H9 (cell line): ENCODE measurements around the gene MTA2. TPM values are rescaled to one million over a fixed set of nuclear protein-coding genes. Genes with fewer than 3 reads are reported as not detected.
A peak's percentile ranks its signal among the peaks of the same experiment; 100 is the strongest.

ENCODE experiments used
- DNase-seq: peaks from one replicate; pipeline ENCODE4 v3.0.0-alpha.2; 2017
- H2AFZ ChIP-seq: one replicate; pipeline ENCODE4 v1.6.1; 2013; ENCODE audit warnings: mild to moderate bottlenecking, low read length, control low read depth, moderate library complexity
- H2AK5ac ChIP-seq: 2 replicates; pipeline ENCODE4 v1.6.1; 2013; ENCODE audit warnings: low read length, control low read depth, mixed read lengths; ENCODE audit not compliant: insufficient read length
- H2BK120ac ChIP-seq: one replicate; pipeline ENCODE4 v1.6.1; 2013; ENCODE audit warnings: low read depth, mild to moderate bottlenecking, low read length, control low read depth, inconsistent platforms; ENCODE audit not compliant: poor library complexity, severe bottlenecking
- H2BK12ac ChIP-seq: 2 replicates; pipeline ENCODE4 v1.6.1; 2013; ENCODE audit warnings: low read length, control low read depth, mixed read lengths, low read depth; ENCODE audit not compliant: insufficient read length
- H2BK15ac ChIP-seq: 2 replicates; pipeline ENCODE4 v1.6.1; 2013; ENCODE audit warnings: low read depth, low read length, control low read depth
- H2BK20ac ChIP-seq: one replicate; pipeline ENCODE4 v1.6.1; 2013; ENCODE audit warnings: low read depth, mild to moderate bottlenecking, low read length, control low read depth, inconsistent platforms; ENCODE audit not compliant: poor library complexity, severe bottlenecking
- H2BK5ac ChIP-seq: 2 replicates; pipeline ENCODE4 v1.6.1; 2013; ENCODE audit warnings: low read length, control low read depth, mixed read lengths; ENCODE audit not compliant: insufficient read length
- H3K14ac ChIP-seq: 2 replicates; pipeline ENCODE4 v1.6.1; 2013; ENCODE audit warnings: low read length, control low read depth; ENCODE audit not compliant: insufficient read depth
- H3K18ac ChIP-seq: 2 replicates; pipeline ENCODE4 v1.6.1; 2013; ENCODE audit warnings: low read depth, mild to moderate bottlenecking, mixed read lengths, low read length, control low read depth; ENCODE audit not compliant: insufficient read length
- H3K23ac ChIP-seq: 2 replicates; pipeline ENCODE4 v1.6.1; 2013; ENCODE audit warnings: low read length, control low read depth, mixed read lengths, low read depth; ENCODE audit not compliant: insufficient read length
- H3K23me2 ChIP-seq: 2 replicates; pipeline ENCODE4 v1.6.1; 2013; ENCODE audit warnings: low read depth, mild to moderate bottlenecking, mixed read lengths, low read length, control low read depth; ENCODE audit not compliant: insufficient read length, poor library complexity, severe bottlenecking
- H3K27ac ChIP-seq: 2 replicates; pipeline ENCODE4 v1.5.1; 2013; ENCODE audit warnings: low read length, control low read depth, mixed read lengths, low read depth; ENCODE audit not compliant: insufficient read length
- H3K27me3 ChIP-seq: 2 replicates; pipeline ENCODE4 v1.6.1; 2013; ENCODE audit warnings: low read length, control low read depth, inconsistent platforms; ENCODE audit not compliant: insufficient read depth
- H3K4ac ChIP-seq: 2 replicates; pipeline ENCODE4 v1.6.1; 2013; ENCODE audit warnings: low read depth, mild to moderate bottlenecking, control low read depth, inconsistent platforms, low read length, moderate library complexity
- H3K4me1 ChIP-seq: 2 replicates; pipeline ENCODE4 v1.6.1; 2013; ENCODE audit warnings: low read length, control low read depth, inconsistent platforms; ENCODE audit not compliant: insufficient read depth
- H3K4me2 ChIP-seq: 2 replicates; pipeline ENCODE4 v1.6.1; 2013; ENCODE audit warnings: low read length, control low read depth, mixed read lengths; ENCODE audit not compliant: insufficient read length, insufficient read depth
- H3K56ac ChIP-seq: 2 replicates; pipeline ENCODE4 v1.6.1; 2013; ENCODE audit warnings: low read depth, mild to moderate bottlenecking, mixed read lengths, low read length, control low read depth; ENCODE audit not compliant: insufficient read length
- H3K79me1 ChIP-seq: 2 replicates; pipeline ENCODE4 v1.6.1; 2013; ENCODE audit warnings: low read depth, mild to moderate bottlenecking, moderate library complexity, low read length, control low read depth, inconsistent platforms; ENCODE audit not compliant: insufficient read depth, poor library complexity, severe bottlenecking
- H3K79me2 ChIP-seq: 2 replicates; pipeline ENCODE4 v1.6.1; 2013; ENCODE audit warnings: low read length, control low read depth, inconsistent platforms; ENCODE audit not compliant: insufficient read depth
- H3K9ac ChIP-seq: 2 replicates; pipeline ENCODE4 v1.6.1; 2013; ENCODE audit warnings: low read length, control low read depth, mixed read lengths; ENCODE audit not compliant: insufficient read length; ENCODE audit errors: extremely low read depth
- H3K9me3 ChIP-seq: one replicate; pipeline ENCODE4 v1.6.1; 2013; ENCODE audit warnings: low read depth, low read length, inconsistent platforms; ENCODE audit not compliant: control insufficient read depth
- H3T11ph ChIP-seq: one replicate; pipeline ENCODE4 v1.6.1; 2013; ENCODE audit warnings: mild to moderate bottlenecking, low read length, control low read depth, inconsistent platforms
- H4K20me1 ChIP-seq: one replicate; pipeline ENCODE4 v1.6.1; 2013; ENCODE audit not compliant: control insufficient read depth, insufficient read length, insufficient read depth
- H4K5ac ChIP-seq: 2 replicates; pipeline ENCODE4 v1.6.1; 2013; ENCODE audit warnings: low read depth, mild to moderate bottlenecking, mixed read lengths, low read length, control low read depth; ENCODE audit not compliant: insufficient read length
- H4K8ac ChIP-seq: replicated peaks from 2 replicates; pipeline ENCODE4 v1.6.1; 2013; ENCODE audit warnings: low read length, control low read depth, mixed read lengths, low read depth; ENCODE audit not compliant: insufficient read length
- H4K91ac ChIP-seq: 2 replicates; pipeline ENCODE4 v1.6.1; 2013; ENCODE audit warnings: low read depth, mild to moderate bottlenecking, moderate library complexity, mixed read lengths, low read length, control low read depth; ENCODE audit not compliant: insufficient read length
- H3K27ac Mint-ChIP-seq, 3 experiments: 2 replicates in 2 of 3; 3 replicates in 1 of 3; pipeline ENCODE4 v1.8.0; 2020 to 2021; ENCODE audit warnings: mixed read lengths in 3 of 3, mild to moderate bottlenecking in 1 of 3, moderate library complexity in 1 of 3
- H3K27me3 Mint-ChIP-seq: 2 replicates; pipeline ENCODE4 v1.8.0; 2021; ENCODE audit warnings: low read depth, mild to moderate bottlenecking, moderate library complexity, mixed read lengths
- H3K36me3 Mint-ChIP-seq, 3 experiments: 2 replicates in 2 of 3; 3 replicates in 1 of 3; pipeline ENCODE4 v1.8.0; 2020 to 2021; ENCODE audit warnings: low read depth in 3 of 3, mixed read lengths in 3 of 3; ENCODE audit not compliant: insufficient read depth in 1 of 3
- H3K4me1 Mint-ChIP-seq, 2 experiments: 2 replicates each; pipeline ENCODE4 v1.8.0; 2020; ENCODE audit warnings: mixed read lengths in 2 of 2
- H3K4me3 Mint-ChIP-seq, 2 experiments: 2 replicates in 1 of 2; 3 replicates in 1 of 2; pipeline ENCODE4 v1.8.0; 2020 to 2021; ENCODE audit warnings: mild to moderate bottlenecking in 2 of 2, mixed read lengths in 2 of 2, moderate library complexity in 1 of 2
- H3K9me3 Mint-ChIP-seq, 2 experiments: 2 replicates in 1 of 2; 3 replicates in 1 of 2; pipeline ENCODE4 v1.8.0; 2020; ENCODE audit warnings: mild to moderate bottlenecking in 2 of 2, mixed read lengths in 2 of 2, moderate library complexity in 1 of 2
- CTCF ChIP-seq: fragments of 200-600 bp; sonication (generic); conservative IDR thresholded peaks from 3 replicates; pipeline ENCODE4 v1.8.0; 2021; ENCODE audit warnings: antibody characterized with exemption, mild to moderate bottlenecking
- WGBS: extraction: QIAGEN DNeasy Blood & Tissue Kit; methylation state at CpG from one replicate; pipeline ENCODE4 v1.1.7; 2013; ENCODE audit warnings: missing lambda C conversion rate, low lambda C conversion rate, mixed read lengths; ENCODE audit not compliant: insufficient read length; ENCODE audit errors: extremely low coverage; 5-methylcytosine and 5-hydroxymethylcytosine counted together
- total RNA-seq: library from RNA; stranded (reverse); gene quantifications from 2 replicates; pipeline ENCODE4 v1.2.1, GENCODE V29; 2021

The MTA2 gene
- total RNA-seq, 1 experiment from 2014 or later, result 143 TPM

- Histone ChIP-seq H4K20me1 (no peaks in the 10 kb centered on the region), H2AK5ac (no peak within 1 kb of the TSS), H2BK12ac (no peak within 1 kb of the TSS), H3K23ac (no peak within 1 kb of the TSS), H3K14ac (peak within 1 kb of the TSS; percentile 23; the same call in 1 of the 2 replicates), H4K5ac (no peak within 1 kb of the TSS), H3K27me3 (no peaks in the 10 kb centered on the region), H4K8ac (no peak within 1 kb of the TSS), H3K79me2 (no peaks in the 10 kb centered on the region), H4K91ac (no peak within 1 kb of the TSS), H3K4ac (no peak within 1 kb of the TSS), H2BK15ac (no peak within 1 kb of the TSS), H3K4me1 (no peaks in the 10 kb centered on the region), H3K56ac (no peak within 1 kb of the TSS), H3K23me2 (peaks cover 13% of the 10 kb centered on the region), H2BK20ac (no peak within 1 kb of the TSS), H3K79me1 (no peaks in the 10 kb centered on the region), H2BK120ac (no peak within 1 kb of the TSS), H3T11ph (no peak within 1 kb of the TSS), H2AFZ (no peak within 1 kb of the TSS), H3K18ac (no peak within 1 kb of the TSS), H3K27ac (no peak within 1 kb of the TSS), H3K4me2 (peak within 1 kb of the TSS; percentile 90), H3K9ac (no peak within 1 kb of the TSS), H2BK5ac (no peak within 1 kb of the TSS), H3K9me3 (no peaks in the 10 kb centered on the region)
- no CpG with 5 or more reads among the region's 91 CpGs for WGBS
- TF ChIP-seq CTCF, result peak; percentile 100
- peaks cover 17 to 34% of the 10 kb centered on the region in 2 experiments for H3K4me1 Mint-ChIP-seq
- peaks cover 0 to 19% (median 13%) of the 10 kb centered on the region in 3 experiments; a peak in 6 of 7 replicates for H3K36me3 Mint-ChIP-seq
- H3K9me3 Mint-ChIP-seq, result no peaks in the 10 kb centered on the region
- peak within 1 kb of the TSS; percentile 11 to 87 (median 27); a peak in 4 of 7 replicates for H3K27ac Mint-ChIP-seq
- peaks cover 4% of the 10 kb centered on the region for H3K27me3 Mint-ChIP-seq
- DNase-seq, result peak; percentile 97
- H3K4me3 Mint-ChIP-seq, result peak within 1 kb of the TSS; percentile 85 to 86
Measured at GRCh38 chr11:62612366-62613290, 11.0 kb upstream of the MTA2 start, which contains the start of the genes EML3 and ROM1. Gene EML3, minus strand, starts transcription at chr11:62612775. Its CDS starts 318 bp downstream, at chr11:62612457. Gene ROM1, plus strand, starts transcription at chr11:62613257. Its CDS starts 25 bp downstream, at chr11:62613282.
